H9 (cell line): ENCODE results near the gene PCDHGA8. TPM values are rescaled to one million over a fixed set of nuclear protein-coding genes. Genes with fewer than 3 reads are reported as not detected.

ENCODE experiments used
- DNase-seq: peaks from one replicate; pipeline ENCODE4 v3.0.0-alpha.2; 2017
- H2AFZ ChIP-seq: one replicate; pipeline ENCODE4 v1.6.1; 2013; ENCODE audit warnings: mild to moderate bottlenecking, low read length, control low read depth, moderate library complexity
- H2AK5ac ChIP-seq: 2 replicates; pipeline ENCODE4 v1.6.1; 2013; ENCODE audit warnings: low read length, control low read depth, mixed read lengths; ENCODE audit not compliant: insufficient read length
- H2BK120ac ChIP-seq: one replicate; pipeline ENCODE4 v1.6.1; 2013; ENCODE audit warnings: low read depth, mild to moderate bottlenecking, low read length, control low read depth, inconsistent platforms; ENCODE audit not compliant: poor library complexity, severe bottlenecking
- H2BK12ac ChIP-seq: 2 replicates; pipeline ENCODE4 v1.6.1; 2013; ENCODE audit warnings: low read length, control low read depth, mixed read lengths, low read depth; ENCODE audit not compliant: insufficient read length
- H2BK15ac ChIP-seq: 2 replicates; pipeline ENCODE4 v1.6.1; 2013; ENCODE audit warnings: low read depth, low read length, control low read depth
- H2BK20ac ChIP-seq: one replicate; pipeline ENCODE4 v1.6.1; 2013; ENCODE audit warnings: low read depth, mild to moderate bottlenecking, low read length, control low read depth, inconsistent platforms; ENCODE audit not compliant: poor library complexity, severe bottlenecking
- H2BK5ac ChIP-seq: 2 replicates; pipeline ENCODE4 v1.6.1; 2013; ENCODE audit warnings: low read length, control low read depth, mixed read lengths; ENCODE audit not compliant: insufficient read length
- H3K14ac ChIP-seq: 2 replicates; pipeline ENCODE4 v1.6.1; 2013; ENCODE audit warnings: low read length, control low read depth; ENCODE audit not compliant: insufficient read depth
- H3K18ac ChIP-seq: 2 replicates; pipeline ENCODE4 v1.6.1; 2013; ENCODE audit warnings: low read depth, mild to moderate bottlenecking, mixed read lengths, low read length, control low read depth; ENCODE audit not compliant: insufficient read length
- H3K23ac ChIP-seq: 2 replicates; pipeline ENCODE4 v1.6.1; 2013; ENCODE audit warnings: low read length, control low read depth, mixed read lengths, low read depth; ENCODE audit not compliant: insufficient read length
- H3K23me2 ChIP-seq: 2 replicates; pipeline ENCODE4 v1.6.1; 2013; ENCODE audit warnings: low read depth, mild to moderate bottlenecking, mixed read lengths, low read length, control low read depth; ENCODE audit not compliant: insufficient read length, poor library complexity, severe bottlenecking
- H3K27ac ChIP-seq: 2 replicates; pipeline ENCODE4 v1.5.1; 2013; ENCODE audit warnings: low read length, control low read depth, mixed read lengths, low read depth; ENCODE audit not compliant: insufficient read length
- H3K27me3 ChIP-seq: 2 replicates; pipeline ENCODE4 v1.6.1; 2013; ENCODE audit warnings: low read length, control low read depth, inconsistent platforms; ENCODE audit not compliant: insufficient read depth
- H3K4ac ChIP-seq: 2 replicates; pipeline ENCODE4 v1.6.1; 2013; ENCODE audit warnings: low read depth, mild to moderate bottlenecking, control low read depth, inconsistent platforms, low read length, moderate library complexity
- H3K4me1 ChIP-seq: 2 replicates; pipeline ENCODE4 v1.6.1; 2013; ENCODE audit warnings: low read length, control low read depth, inconsistent platforms; ENCODE audit not compliant: insufficient read depth
- H3K4me2 ChIP-seq: 2 replicates; pipeline ENCODE4 v1.6.1; 2013; ENCODE audit warnings: low read length, control low read depth, mixed read lengths; ENCODE audit not compliant: insufficient read length, insufficient read depth
- H3K56ac ChIP-seq: 2 replicates; pipeline ENCODE4 v1.6.1; 2013; ENCODE audit warnings: low read depth, mild to moderate bottlenecking, mixed read lengths, low read length, control low read depth; ENCODE audit not compliant: insufficient read length
- H3K79me1 ChIP-seq: 2 replicates; pipeline ENCODE4 v1.6.1; 2013; ENCODE audit warnings: low read depth, mild to moderate bottlenecking, moderate library complexity, low read length, control low read depth, inconsistent platforms; ENCODE audit not compliant: insufficient read depth, poor library complexity, severe bottlenecking
- H3K79me2 ChIP-seq: 2 replicates; pipeline ENCODE4 v1.6.1; 2013; ENCODE audit warnings: low read length, control low read depth, inconsistent platforms; ENCODE audit not compliant: insufficient read depth
- H3K9ac ChIP-seq: 2 replicates; pipeline ENCODE4 v1.6.1; 2013; ENCODE audit warnings: low read length, control low read depth, mixed read lengths; ENCODE audit not compliant: insufficient read length; ENCODE audit errors: extremely low read depth
- H3K9me3 ChIP-seq: one replicate; pipeline ENCODE4 v1.6.1; 2013; ENCODE audit warnings: low read depth, low read length, inconsistent platforms; ENCODE audit not compliant: control insufficient read depth
- H3T11ph ChIP-seq: one replicate; pipeline ENCODE4 v1.6.1; 2013; ENCODE audit warnings: mild to moderate bottlenecking, low read length, control low read depth, inconsistent platforms
- H4K20me1 ChIP-seq: one replicate; pipeline ENCODE4 v1.6.1; 2013; ENCODE audit not compliant: control insufficient read depth, insufficient read length, insufficient read depth
- H4K5ac ChIP-seq: 2 replicates; pipeline ENCODE4 v1.6.1; 2013; ENCODE audit warnings: low read depth, mild to moderate bottlenecking, mixed read lengths, low read length, control low read depth; ENCODE audit not compliant: insufficient read length
- H4K8ac ChIP-seq: replicated peaks from 2 replicates; pipeline ENCODE4 v1.6.1; 2013; ENCODE audit warnings: low read length, control low read depth, mixed read lengths, low read depth; ENCODE audit not compliant: insufficient read length
- H4K91ac ChIP-seq: 2 replicates; pipeline ENCODE4 v1.6.1; 2013; ENCODE audit warnings: low read depth, mild to moderate bottlenecking, moderate library complexity, mixed read lengths, low read length, control low read depth; ENCODE audit not compliant: insufficient read length
- H3K27ac Mint-ChIP-seq, 3 experiments: 2 replicates in 2 of 3; 3 replicates in 1 of 3; pipeline ENCODE4 v1.8.0; 2020 to 2021; ENCODE audit warnings: mixed read lengths in 3 of 3, mild to moderate bottlenecking in 1 of 3, moderate library complexity in 1 of 3
- H3K27me3 Mint-ChIP-seq: 2 replicates; pipeline ENCODE4 v1.8.0; 2021; ENCODE audit warnings: low read depth, mild to moderate bottlenecking, moderate library complexity, mixed read lengths
- H3K36me3 Mint-ChIP-seq, 3 experiments: 2 replicates in 2 of 3; 3 replicates in 1 of 3; pipeline ENCODE4 v1.8.0; 2020 to 2021; ENCODE audit warnings: low read depth in 3 of 3, mixed read lengths in 3 of 3; ENCODE audit not compliant: insufficient read depth in 1 of 3
- H3K4me1 Mint-ChIP-seq, 2 experiments: 2 replicates each; pipeline ENCODE4 v1.8.0; 2020; ENCODE audit warnings: mixed read lengths in 2 of 2
- H3K4me3 Mint-ChIP-seq, 2 experiments: 2 replicates in 1 of 2; 3 replicates in 1 of 2; pipeline ENCODE4 v1.8.0; 2020 to 2021; ENCODE audit warnings: mild to moderate bottlenecking in 2 of 2, mixed read lengths in 2 of 2, moderate library complexity in 1 of 2
- H3K9me3 Mint-ChIP-seq, 2 experiments: 2 replicates in 1 of 2; 3 replicates in 1 of 2; pipeline ENCODE4 v1.8.0; 2020; ENCODE audit warnings: mild to moderate bottlenecking in 2 of 2, mixed read lengths in 2 of 2, moderate library complexity in 1 of 2
- WGBS: extraction: QIAGEN DNeasy Blood & Tissue Kit; methylation state at CpG from one replicate; pipeline ENCODE4 v1.1.7; 2013; ENCODE audit warnings: missing lambda C conversion rate, low lambda C conversion rate, mixed read lengths; ENCODE audit not compliant: insufficient read length; ENCODE audit errors: extremely low coverage; 5-methylcytosine and 5-hydroxymethylcytosine counted together
- total RNA-seq: library from RNA; stranded (reverse); gene quantifications from 2 replicates; pipeline ENCODE4 v1.2.1, GENCODE V29; 2021
- TF ChIP-seq, protein P1 (sequence below): fragments of 200-600 bp; sonication (generic); conservative IDR thresholded peaks from 3 replicates; pipeline ENCODE4 v1.8.0; 2021; ENCODE audit warnings: antibody characterized with exemption, mild to moderate bottlenecking

PCDHGA8 gene
- total RNA-seq, 1 experiment from 2014 or later, result 0.90 TPM

DNA sequence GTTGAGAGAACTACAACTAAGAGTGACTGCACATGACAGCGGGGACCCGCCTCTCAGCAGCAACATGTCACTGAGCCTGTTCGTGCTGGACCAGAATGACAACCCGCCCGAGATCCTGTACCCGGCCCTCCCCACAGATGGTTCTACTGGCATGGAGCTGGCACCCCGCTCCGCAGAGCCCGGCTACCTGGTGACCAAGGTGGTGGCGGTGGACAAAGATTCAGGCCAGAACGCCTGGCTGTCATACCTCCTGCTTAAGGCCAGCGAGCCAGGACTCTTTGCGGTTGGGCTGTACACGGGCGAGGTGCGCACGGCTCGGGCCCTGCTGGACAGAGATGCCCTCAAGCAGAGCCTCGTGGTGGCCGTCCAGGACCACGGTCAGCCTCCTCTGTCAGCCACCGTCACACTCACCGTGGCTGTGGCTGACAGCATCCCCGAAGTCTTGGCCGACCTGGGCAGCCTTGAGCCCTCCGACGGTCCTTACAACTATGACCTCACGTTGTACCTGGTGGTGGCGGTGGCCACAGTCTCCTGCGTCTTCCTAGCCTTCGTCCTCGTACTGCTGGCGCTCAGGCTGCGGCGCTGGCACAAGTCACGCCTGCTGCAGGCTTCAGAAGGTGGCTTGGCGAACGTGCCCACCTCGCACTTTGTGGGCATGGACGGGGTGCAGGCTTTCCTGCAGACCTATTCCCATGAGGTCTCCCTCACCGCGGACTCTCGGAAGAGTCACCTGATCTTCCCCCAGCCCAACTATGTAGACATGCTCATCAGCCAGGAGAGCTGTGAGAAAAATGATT is 7.8 kb upstream of the PCDHGA8 start:
- H3T11ph ChIP-seq, result no peak overlapping the region
- no peak for DNase-seq
- Mint-ChIP-seq H3K9me3 (peaks cover 71 to 76% of the 10 kb centered on the region in 2 experiments), H3K36me3 (peaks cover 16 to 51% (median 34%) of the 10 kb centered on the region in 3 experiments), H3K27me3 (peaks cover 12% of the 10 kb centered on the region; the same call in 1 of the 2 replicates), H3K4me1 (no peaks in the 10 kb centered on the region), H3K4me3 (no peak overlapping the region), H3K27ac (no peak overlapping the region)
- H2BK12ac ChIP-seq, result no peak overlapping the region
- no peak overlapping the region for H3K23ac ChIP-seq
- H3K4ac ChIP-seq, result no peak overlapping the region
- no peaks in the 10 kb centered on the region for H3K27me3 ChIP-seq
- no peak overlapping the region for H2BK15ac ChIP-seq
- WGBS, result no CpG with 5 or more reads among the region's 43 CpGs
- no peak overlapping the region for H4K5ac ChIP-seq
- H3K56ac ChIP-seq, result no peak overlapping the region
- no peaks in the 10 kb centered on the region for H3K79me2 ChIP-seq
- no peak overlapping the region for H2AK5ac ChIP-seq
- no peak overlapping the region for H3K9ac ChIP-seq
- H3K4me2 ChIP-seq, result no peak overlapping the region
- H3K14ac ChIP-seq, result no peak overlapping the region
- H4K8ac ChIP-seq, result no peak overlapping the region
- H3K27ac ChIP-seq, result no peak overlapping the region
- TF ChIP-seq, protein P1, sequence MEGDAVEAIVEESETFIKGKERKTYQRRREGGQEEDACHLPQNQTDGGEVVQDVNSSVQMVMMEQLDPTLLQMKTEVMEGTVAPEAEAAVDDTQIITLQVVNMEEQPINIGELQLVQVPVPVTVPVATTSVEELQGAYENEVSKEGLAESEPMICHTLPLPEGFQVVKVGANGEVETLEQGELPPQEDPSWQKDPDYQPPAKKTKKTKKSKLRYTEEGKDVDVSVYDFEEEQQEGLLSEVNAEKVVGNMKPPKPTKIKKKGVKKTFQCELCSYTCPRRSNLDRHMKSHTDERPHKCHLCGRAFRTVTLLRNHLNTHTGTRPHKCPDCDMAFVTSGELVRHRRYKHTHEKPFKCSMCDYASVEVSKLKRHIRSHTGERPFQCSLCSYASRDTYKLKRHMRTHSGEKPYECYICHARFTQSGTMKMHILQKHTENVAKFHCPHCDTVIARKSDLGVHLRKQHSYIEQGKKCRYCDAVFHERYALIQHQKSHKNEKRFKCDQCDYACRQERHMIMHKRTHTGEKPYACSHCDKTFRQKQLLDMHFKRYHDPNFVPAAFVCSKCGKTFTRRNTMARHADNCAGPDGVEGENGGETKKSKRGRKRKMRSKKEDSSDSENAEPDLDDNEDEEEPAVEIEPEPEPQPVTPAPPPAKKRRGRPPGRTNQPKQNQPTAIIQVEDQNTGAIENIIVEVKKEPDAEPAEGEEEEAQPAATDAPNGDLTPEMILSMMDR, result no peak
- H3K4me1 ChIP-seq, result 0 out of 2 replicates have a peak, but pooled peaks cover 2% of the 10 kb centered on the region
- no peak overlapping the region for H2BK5ac ChIP-seq
- no peaks in the 10 kb centered on the region for H4K20me1 ChIP-seq
- H4K91ac ChIP-seq, result no peak overlapping the region
- no peak overlapping the region for H3K18ac ChIP-seq
- no peaks in the 10 kb centered on the region for H3K79me1 ChIP-seq
- no peak overlapping the region for H2BK20ac ChIP-seq
- H3K23me2 ChIP-seq, result no peaks in the 10 kb centered on the region
- peaks cover 38% of the 10 kb centered on the region for H3K9me3 ChIP-seq
- H2AFZ ChIP-seq, result no peak overlapping the region
- no peak overlapping the region for H2BK120ac ChIP-seq
